ENCODE measurements around the gene NGF.

GRCh38 chr1:115314092-115314491, 24.0 kb downstream of the NGF start:
- TF ChIP-seq CTCF (IDR thresholded peaks at IDR 0.05; ENCODE audit: poor library complexity) (no peak), EZH2 (IDR thresholded peaks at IDR 0.05; ENCODE audit: borderline replicate concordance) (no peak), EZH2phosphoT487 (IDR thresholded peaks at IDR 0.05; ENCODE audit: low read depth, severe bottlenecking, unreplicated experiment) (no peak)
